Omental fat pad (tissue), 4 donors: ENCODE measurements around the gene PAH. TPM values are rescaled to one million over a fixed set of nuclear protein-coding genes. Genes with fewer than 3 reads are reported as not detected.

ENCODE experiments used
- ATAC-seq: fragments of 150-250 bp; one replicate; pipeline ENCODE4 v1.9.1; 2016; ENCODE audit warnings: mild to moderate bottlenecking, moderate library complexity; ENCODE audit not compliant: low FRiP score
- DNase-seq: peaks from one replicate; pipeline ENCODE4 v3.0.0-alpha.2; 2019; ENCODE audit warnings: low spot score
- total RNA-seq, 4 donors: library from RNA; depleted of rRNA; stranded (reverse); fragments of >200 nt; gene quantifications; one replicate each; pipeline ENCODE4 v1.1.0, GENCODE V29; 2016
- TF ChIP-seq, protein P1 (sequence below), 3 donors: fragments of 450-650 bp; IDR thresholded peaks; one replicate each; pipeline ENCODE4 v1.5.1; 2016 to 2017; ENCODE audit warnings: antibody characterized with exemption in 3 of 3, mild to moderate bottlenecking in 3 of 3, moderate library complexity in 2 of 3

PAH gene
- total RNA-seq, 4 donors from 2014 or later: 0.74 TPM; not detected in 3

DNA sequence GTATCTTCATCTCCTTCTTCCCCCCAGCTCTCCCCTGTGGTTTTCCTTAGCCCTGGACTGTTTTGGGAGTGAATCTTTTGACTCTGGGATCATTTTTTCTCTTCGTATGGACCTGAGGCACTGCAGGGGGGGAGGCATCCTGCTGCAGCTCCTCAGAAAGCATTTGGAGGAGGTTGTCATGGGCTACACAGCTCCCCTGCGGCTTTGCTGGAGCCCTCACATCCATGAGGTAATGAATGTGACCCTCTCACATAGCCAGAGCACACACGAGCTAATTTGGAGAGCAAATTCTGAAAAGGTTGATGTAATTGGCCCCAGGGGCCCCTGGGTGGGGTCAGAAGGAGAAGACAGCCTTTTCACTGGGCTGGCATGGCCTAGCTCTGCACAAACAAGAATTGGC lies 110.9 kb downstream of the PAH start:
- DNase-seq: no peak
- TF ChIP-seq, protein P1, sequence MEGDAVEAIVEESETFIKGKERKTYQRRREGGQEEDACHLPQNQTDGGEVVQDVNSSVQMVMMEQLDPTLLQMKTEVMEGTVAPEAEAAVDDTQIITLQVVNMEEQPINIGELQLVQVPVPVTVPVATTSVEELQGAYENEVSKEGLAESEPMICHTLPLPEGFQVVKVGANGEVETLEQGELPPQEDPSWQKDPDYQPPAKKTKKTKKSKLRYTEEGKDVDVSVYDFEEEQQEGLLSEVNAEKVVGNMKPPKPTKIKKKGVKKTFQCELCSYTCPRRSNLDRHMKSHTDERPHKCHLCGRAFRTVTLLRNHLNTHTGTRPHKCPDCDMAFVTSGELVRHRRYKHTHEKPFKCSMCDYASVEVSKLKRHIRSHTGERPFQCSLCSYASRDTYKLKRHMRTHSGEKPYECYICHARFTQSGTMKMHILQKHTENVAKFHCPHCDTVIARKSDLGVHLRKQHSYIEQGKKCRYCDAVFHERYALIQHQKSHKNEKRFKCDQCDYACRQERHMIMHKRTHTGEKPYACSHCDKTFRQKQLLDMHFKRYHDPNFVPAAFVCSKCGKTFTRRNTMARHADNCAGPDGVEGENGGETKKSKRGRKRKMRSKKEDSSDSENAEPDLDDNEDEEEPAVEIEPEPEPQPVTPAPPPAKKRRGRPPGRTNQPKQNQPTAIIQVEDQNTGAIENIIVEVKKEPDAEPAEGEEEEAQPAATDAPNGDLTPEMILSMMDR (IDR thresholded peaks at IDR 0.05): no peak
- no peak for ATAC-seq

DNA sequence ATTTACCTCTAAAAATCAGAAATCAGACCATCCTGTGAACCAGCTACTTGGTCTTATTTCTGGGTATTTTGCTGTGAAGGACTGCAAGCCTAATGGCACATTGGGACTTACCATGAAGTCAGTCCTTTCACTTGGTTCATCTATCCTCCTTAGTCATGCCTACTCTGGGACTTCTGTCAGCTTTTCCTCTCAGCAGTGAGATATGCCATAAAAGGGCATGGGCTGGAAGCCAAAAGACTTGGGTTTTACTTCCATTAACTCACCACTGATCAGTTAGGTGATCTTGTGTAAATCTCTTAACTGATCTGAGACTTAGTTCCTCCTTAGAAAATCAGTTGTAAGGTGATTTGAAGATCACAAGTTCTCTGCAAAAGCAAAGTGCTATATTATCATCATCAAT lies 116.5 kb downstream of the PAH start:
- ATAC-seq: no peak
- TF ChIP-seq, protein P1 (IDR thresholded peaks at IDR 0.05): no peak
- DNase-seq: no peak

DNA sequence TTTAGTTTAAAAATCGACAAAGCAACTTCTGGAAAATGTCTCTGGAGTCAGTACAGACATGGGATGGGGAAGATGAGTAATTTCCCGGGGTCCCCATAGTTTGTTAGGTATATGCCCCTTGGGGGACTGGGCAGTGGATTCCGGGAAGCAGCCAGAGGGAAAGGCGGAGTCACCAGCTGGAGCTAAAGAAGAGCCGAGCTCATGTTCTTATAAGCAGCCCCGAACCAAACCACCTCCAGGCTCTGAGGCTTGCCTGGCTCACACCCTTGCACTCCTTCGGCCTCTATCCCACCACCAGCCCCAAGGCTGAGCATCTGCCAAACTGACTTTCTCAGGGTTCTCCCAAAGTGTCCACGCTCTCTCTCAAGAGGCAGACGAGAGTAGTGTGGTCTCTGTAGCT lies 117.8 kb downstream of the PAH start:
- no peak for DNase-seq
- TF ChIP-seq, protein P1 (IDR thresholded peaks at IDR 0.05): no peak
- no peak for ATAC-seq

DNA sequence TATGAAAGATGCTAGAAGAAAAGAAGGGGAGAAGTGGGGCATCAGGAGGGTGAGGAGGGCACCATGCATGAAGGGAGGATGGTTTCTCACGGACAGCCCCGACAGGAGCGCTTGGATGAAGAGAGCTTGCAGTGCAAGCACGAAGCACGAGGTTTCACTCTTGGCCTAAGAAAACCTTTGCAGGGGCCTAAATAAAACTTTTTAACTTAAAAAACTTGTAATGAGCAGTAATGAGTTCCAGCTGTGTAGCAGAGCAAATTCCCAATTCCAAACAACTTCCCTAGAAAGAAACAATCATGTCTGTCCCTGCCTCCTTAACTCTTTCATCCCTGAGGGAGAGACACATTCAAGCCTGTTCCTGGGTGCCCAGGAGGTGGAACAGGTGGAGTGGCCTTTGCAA lies 119.5 kb downstream of the PAH start:
- DNase-seq (no peak), ATAC-seq (no peak)
- TF ChIP-seq, protein P1 (IDR thresholded peaks at IDR 0.05): no peak

DNA sequence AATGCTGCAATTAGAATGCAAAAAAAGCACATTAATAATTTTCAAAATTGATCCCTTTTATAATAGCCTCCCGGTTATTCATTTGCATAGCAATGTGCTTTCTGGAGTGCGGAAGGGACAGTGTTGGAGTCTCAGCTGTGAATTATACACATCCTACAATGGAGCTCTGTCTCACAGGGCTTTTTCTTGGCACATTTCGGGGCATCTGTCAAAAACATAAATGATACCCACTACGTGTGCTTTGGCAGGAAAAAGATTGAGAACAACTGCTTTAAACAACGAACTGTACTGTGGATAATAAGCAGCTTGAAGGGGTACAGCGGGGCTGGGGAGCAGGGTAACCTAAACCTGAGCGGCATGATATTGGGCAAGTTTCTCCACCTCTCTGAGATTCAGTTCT lies 123.1 kb downstream of the PAH start:
- no peak for ATAC-seq
- DNase-seq: no peak
- TF ChIP-seq, protein P1 (IDR thresholded peaks at IDR 0.05): no peak

Other genes starting within 250 kb of the PAH start
- 1 to 10 TPM in 1 of 4 donors, not detected in 3; 1.4 TPM for gene ASCL1, start 40.4 kb upstream of the PAH start, total RNA-seq